ENCODE measurements around the gene GSK3B.

GSK3B gene

DNA sequence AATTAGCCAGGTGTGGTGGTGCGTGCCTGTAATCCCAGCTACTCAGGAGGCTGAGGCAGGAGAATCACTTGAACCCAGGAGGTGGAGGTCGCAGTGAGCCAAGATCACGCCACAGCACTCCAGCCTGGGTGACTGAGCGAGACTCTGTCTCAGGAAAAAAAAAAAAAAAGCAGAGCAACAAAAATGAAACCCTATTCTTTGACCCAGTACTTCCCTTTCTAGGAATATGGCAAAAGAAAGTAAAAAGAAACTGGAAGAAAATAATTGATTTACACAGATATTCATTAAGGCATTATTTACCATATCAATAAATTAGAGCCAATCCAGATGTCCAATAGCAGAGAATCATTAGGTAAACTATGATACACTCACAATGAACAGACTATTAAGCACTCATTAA is 67.0 kb downstream of the GSK3B start:
- DNase-seq (ENCODE audit: low read depth, low spot score) = no peak
- in situ Hi-C loops (cut with HindIII; ENCODE audit: low sequenced_read_pairs) = no loop called here
- H3K4me3 ChIP-seq (ENCODE audit: low read depth, low read length) = no peak overlapping the region
- TF ChIP-seq, protein P1, sequence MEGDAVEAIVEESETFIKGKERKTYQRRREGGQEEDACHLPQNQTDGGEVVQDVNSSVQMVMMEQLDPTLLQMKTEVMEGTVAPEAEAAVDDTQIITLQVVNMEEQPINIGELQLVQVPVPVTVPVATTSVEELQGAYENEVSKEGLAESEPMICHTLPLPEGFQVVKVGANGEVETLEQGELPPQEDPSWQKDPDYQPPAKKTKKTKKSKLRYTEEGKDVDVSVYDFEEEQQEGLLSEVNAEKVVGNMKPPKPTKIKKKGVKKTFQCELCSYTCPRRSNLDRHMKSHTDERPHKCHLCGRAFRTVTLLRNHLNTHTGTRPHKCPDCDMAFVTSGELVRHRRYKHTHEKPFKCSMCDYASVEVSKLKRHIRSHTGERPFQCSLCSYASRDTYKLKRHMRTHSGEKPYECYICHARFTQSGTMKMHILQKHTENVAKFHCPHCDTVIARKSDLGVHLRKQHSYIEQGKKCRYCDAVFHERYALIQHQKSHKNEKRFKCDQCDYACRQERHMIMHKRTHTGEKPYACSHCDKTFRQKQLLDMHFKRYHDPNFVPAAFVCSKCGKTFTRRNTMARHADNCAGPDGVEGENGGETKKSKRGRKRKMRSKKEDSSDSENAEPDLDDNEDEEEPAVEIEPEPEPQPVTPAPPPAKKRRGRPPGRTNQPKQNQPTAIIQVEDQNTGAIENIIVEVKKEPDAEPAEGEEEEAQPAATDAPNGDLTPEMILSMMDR (IDR thresholded peaks at IDR 0.05; ENCODE audit: low read depth, low read length) = no peak

- in situ Hi-C loops (cut with HindIII; ENCODE audit: low sequenced_read_pairs) = no loop called here
- DNase-seq (ENCODE audit: low read depth, low spot score) = peak; percentile 15
Measured at GRCh38 chr3:120025520-120025919, 68.7 kb downstream of the GSK3B start.

DNA sequence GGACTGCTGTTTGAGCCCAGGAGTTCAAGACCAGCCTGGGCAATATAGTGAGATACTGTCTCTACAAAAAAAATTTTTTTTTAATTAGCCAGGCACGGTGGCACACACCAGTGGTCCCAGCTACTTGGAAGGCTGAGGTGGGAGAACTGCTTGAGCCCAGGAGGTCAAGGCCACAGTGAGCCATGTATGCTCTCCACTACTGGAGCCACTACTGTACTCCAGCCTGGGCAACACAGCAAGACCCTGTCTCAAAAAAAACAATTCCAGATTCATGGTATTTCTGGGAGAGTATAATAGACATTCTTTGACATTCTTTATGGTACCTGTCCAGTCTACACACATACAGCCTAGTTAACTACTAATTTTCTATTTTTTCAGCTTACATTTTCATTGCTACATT is 70.1 kb downstream of the GSK3B start:
- no peak for DNase-seq (ENCODE audit: low read depth, low spot score)
- TF ChIP-seq, protein P1 (IDR thresholded peaks at IDR 0.05; ENCODE audit: low read depth, low read length) = no peak
- no peak overlapping the region for H3K4me3 ChIP-seq (ENCODE audit: low read depth, low read length)
- in situ Hi-C loops (cut with HindIII; ENCODE audit: low sequenced_read_pairs) = no loop called here

More at GRCh38 chr3:120025520-120025919, 68.7 kb downstream of the GSK3B start:
- TF ChIP-seq, protein P1 (IDR thresholded peaks at IDR 0.05; ENCODE audit: low read depth, low read length) = no peak
- no peak overlapping the region for H3K4me3 ChIP-seq (ENCODE audit: low read depth, low read length)

DNA sequence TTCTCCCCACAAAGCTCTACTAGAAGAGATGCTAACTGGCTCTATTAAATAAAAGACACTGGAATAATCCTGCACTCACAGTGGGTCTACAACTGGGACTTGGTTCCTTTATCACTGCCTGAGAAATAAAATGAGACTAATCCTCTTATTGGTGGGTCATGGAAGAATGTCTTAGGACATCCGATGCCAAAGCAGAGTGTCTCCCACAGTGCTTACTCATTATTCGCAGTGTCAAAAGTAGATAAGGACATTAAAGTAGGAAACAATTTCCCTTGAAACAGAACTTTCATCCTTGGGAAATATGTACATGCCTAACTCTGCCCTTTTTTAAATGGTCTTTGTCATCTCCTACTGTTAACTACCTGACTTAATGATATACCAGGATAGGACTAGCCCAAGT is 71.5 kb downstream of the GSK3B start:
- in situ Hi-C loops (cut with HindIII; ENCODE audit: low sequenced_read_pairs) = no loop called here
- TF ChIP-seq, protein P1 (IDR thresholded peaks at IDR 0.05; ENCODE audit: low read depth, low read length) = no peak
- H3K4me3 ChIP-seq (ENCODE audit: low read depth, low read length) = no peak overlapping the region
- peak; percentile 26 for DNase-seq (ENCODE audit: low read depth, low spot score)

DNA sequence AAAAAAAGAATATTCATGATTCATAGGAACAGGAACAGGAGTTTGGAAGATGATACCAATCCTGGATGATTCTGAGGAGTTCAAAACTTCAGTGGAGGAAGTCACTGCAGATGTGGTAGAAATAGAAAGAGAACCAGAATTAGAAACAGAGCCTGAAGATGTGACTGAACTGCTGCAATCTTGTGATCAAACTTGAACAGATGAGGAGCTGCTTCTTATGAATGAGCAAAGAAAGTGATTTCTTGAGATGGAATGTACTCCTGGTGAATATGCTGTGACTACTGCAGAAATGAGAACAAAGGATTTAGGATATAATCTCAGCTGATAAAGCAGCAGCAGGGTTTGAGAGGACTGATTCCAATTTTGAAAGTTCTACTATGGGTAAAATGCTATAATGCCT is 72.7 kb downstream of the GSK3B start:
- no peak overlapping the region for H3K4me3 ChIP-seq (ENCODE audit: low read depth, low read length)
- TF ChIP-seq, protein P1 (IDR thresholded peaks at IDR 0.05; ENCODE audit: low read depth, low read length) = no peak
- in situ Hi-C loops (cut with HindIII; ENCODE audit: low sequenced_read_pairs) = no loop called here
- DNase-seq (ENCODE audit: low read depth, low spot score) = no peak

- no peak for DNase-seq (ENCODE audit: low read depth, low spot score)
- TF ChIP-seq, protein P1 (IDR thresholded peaks at IDR 0.05; ENCODE audit: low read depth, low read length) = no peak
- no peak overlapping the region for H3K4me3 ChIP-seq (ENCODE audit: low read depth, low read length)
- in situ Hi-C loops (cut with HindIII; ENCODE audit: low sequenced_read_pairs) = no loop called here
Measured at GRCh38 chr3:120018299-120018698, 75.9 kb downstream of the GSK3B start.

- TF ChIP-seq, protein P1 (IDR thresholded peaks at IDR 0.05; ENCODE audit: low read depth, low read length) = no peak
- in situ Hi-C loops (cut with HindIII; ENCODE audit: low sequenced_read_pairs) = no loop called here
- H3K4me3 ChIP-seq (ENCODE audit: low read depth, low read length) = no peak overlapping the region
- no peak for DNase-seq (ENCODE audit: low read depth, low spot score)
Measured at GRCh38 chr3:120017692-120018091, 76.6 kb downstream of the GSK3B start.

All from astrocyte of the spinal cord (primary cell).